ENCODE data around the gene SRPK3.
"Not testable (repeated sequence)": the region's sequence is repeated elsewhere in the genome, so short reads cannot be mapped to it uniquely, and the experiment has no call there.

SRPK3 gene

DNA sequence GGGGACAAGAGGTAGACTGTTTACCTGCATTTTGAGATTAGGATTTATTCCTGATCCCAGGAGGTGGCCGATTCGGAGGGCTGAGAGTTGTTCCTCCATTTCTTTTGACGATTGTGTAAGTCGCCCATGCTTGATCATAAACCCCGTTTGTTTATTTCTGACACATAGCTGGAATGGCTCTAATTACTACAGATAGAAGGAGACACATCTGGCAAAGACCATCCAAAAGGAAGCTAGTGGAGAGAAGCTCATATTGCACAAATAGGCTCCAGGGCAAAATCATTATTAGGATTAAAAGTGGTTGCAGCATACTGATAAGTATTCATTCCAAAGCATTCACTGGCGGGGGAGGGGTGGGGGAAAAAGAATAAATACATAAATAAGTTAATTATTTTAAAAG, 33.9 kb upstream of the SRPK3 start:
- peak; percentile 9 for DNase-seq

DNA sequence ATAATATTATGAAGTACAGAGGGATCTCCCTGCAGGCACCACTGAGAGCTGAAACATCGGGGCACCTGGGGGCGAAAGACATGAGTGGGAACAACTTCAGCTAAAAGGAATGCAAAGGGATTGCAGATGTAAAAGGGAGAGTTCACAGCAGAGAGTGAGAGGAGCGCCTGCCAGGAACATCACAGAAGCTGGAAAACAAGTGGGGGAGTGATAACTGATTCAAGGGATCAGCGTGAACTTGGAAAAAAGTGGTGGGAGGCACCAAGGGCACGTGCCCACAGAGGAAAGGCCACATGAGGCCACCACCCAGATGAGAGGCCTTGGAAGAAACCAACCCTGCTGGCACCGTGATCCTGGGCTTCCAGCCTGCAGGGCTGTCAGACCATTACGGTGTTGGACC, 31.8 kb upstream of the SRPK3 start:
- DNase-seq, result not testable (repeated sequence)

- no peak for DNase-seq
Observed at GRCh38 chrX:153750127-153750774, 30.6 kb upstream of the SRPK3 start.

DNA sequence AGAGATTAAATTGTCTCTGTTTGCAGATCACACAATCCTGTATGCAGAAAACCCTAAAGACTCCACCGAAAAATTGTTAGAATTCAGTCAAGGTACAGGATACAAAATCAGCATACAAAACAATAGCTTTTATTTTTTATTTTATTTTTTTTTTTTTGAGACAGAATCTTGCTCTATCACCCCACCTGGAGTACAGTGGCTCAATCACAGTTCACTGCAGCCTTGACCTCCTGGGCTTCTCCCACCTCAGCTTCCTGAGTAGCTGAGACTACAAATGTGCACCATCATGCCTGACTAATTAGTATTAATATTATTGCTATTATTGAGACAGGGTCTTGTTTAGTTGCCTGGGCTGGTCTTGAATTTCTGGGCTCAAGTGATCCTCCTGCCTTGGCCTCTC, 25.7 kb upstream of the SRPK3 start:
- DNase-seq, result no peak

- no peak for DNase-seq
Observed at GRCh38 chrX:153761863-153762262, 19.0 kb upstream of the SRPK3 start.

GRCh38 chrX:153762626-153763173, 18.1 kb upstream of the SRPK3 start:
- DNase-seq, result no peak

DNA sequence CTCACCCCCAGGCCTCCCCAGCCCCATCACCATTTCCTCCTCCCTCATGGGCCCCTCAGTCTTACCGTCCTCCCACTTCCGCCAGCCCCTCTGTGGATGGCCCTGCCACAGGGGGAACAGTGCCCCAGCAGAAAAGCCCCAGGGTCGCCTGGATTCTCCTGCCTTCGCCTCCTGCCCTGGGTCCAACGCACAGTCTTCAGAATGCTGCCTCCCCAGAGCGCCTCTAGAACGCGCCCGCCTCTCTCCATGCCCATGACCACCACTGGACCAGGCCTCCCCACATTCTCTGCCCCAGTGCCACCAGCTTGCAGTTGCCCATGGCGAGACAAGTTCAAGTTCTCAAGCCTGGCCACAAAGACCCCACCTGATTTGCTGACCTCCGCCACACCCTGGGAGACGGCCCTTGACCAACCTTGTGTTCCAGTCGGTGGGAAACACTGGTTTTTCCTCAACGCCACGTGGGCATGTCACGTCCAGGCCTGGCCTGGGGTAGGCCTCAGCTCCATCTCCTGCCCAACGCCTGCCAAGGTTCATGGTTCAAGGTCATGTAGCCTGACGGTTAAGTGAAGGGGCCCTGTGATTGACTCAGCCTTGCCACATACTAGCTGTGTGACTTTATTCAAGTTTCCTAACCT, 17.4 kb upstream of the SRPK3 start:
- no peak for DNase-seq

DNA sequence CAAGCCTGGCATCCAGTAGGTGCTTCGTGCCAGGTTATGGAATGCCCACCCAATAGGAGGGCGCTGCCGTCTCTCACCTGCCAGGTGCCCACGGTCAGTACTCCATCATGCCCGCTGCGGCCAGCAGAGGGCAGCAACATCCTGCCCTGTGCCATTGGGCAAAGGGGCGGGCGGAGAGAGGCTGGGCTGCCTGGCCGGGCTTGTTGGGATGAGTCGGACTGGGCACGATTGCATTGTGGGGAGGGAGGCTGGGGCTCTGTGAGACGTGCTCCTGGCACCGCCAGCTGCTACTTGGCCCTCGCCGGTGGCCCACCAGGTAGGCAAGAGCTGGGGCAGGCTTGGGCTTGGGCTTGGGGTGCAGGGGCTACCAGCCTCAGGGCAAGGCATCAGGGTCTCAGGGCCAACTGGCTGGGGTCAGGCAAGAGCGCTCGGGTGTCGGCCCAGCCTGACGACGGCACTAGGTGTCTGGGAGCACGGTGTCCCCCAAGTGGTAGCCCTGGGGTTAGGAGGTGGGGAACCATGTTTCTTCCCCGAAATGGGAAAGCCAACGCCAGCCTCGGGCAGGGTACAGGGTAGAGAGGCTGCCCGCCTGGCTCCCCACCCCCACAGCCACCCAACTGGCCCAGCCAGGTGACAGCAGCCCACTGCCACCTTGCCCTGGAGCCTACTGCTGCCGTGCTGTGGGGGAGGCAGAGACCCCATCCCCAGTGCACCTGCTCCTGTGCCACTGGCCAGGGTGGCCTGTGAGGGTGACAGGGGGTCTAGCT, 16.7 kb upstream of the SRPK3 start, which contains the start of gene PLXNB3:
Gene PLXNB3 (plus strand): TSS at position 261 of the 767 bp plus-strand sequence. CDS start 1,287 bp downstream, outside the sequence.
- DNase-seq, result peak; percentile 42

DNA sequence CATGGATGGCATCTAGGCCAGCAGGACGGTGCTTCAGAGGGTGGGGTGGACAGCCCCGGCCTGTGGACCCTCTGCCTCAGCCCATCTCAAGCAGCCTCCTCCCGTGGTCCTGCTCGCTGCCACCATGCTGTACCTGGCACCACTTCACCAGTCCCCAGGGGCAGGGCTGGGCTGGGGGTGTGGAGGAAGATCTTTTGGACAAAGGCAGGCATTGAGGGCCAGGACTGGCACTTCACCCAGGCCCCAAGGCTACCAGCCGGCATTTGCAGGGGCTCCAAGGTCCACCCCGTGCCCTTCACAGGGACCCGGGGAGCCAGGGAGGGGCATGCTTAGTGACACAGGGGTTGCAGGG, 16.1 kb upstream of the SRPK3 start:
- DNase-seq, result no peak

DNA sequence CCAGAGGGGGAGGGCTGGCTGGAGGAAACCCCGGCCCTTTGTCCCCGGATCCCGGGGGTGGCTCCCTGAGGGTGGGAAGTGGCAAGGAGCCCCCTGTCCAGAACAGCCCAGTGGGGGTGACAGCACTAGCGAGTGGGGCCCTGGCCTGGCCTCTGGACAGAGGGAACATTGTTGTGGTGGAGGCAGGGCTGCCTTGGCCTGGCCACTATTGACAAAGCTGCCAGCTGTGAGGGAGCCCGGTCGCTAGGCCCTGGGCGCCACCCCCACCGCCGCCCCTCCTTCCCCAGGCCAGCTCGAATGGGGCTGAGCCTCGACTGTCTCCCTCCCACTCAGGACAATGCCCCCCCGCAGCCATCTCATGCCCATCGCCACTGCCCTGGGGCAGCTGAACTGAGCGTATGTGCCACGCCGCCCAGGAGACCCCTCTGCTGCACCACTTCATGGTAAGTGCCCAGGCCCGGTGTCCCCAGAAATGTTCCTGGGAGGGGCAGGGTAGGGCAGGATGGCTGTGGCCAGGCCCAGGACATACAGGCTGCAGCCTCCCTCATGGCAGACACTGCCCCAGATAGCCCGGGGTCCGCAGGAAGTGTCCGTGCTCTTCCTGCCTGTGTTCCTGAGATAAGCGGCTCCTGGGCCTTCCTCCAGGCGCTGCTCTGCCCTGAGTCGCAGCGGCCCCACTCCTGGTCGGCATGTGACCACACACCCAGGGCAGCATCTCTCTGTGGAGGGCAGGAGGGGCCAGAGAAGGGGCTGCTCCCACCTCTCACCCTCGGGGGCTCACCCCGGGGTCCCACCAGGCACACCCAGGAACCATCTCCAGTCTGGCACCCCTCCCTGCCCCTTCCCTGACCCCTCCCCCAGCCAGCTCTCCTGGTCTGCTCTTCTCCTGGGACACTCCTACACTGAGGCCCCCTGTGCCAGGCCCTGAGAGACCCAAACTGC, 15.4 kb upstream of the SRPK3 start:
- no peak for DNase-seq

DNA sequence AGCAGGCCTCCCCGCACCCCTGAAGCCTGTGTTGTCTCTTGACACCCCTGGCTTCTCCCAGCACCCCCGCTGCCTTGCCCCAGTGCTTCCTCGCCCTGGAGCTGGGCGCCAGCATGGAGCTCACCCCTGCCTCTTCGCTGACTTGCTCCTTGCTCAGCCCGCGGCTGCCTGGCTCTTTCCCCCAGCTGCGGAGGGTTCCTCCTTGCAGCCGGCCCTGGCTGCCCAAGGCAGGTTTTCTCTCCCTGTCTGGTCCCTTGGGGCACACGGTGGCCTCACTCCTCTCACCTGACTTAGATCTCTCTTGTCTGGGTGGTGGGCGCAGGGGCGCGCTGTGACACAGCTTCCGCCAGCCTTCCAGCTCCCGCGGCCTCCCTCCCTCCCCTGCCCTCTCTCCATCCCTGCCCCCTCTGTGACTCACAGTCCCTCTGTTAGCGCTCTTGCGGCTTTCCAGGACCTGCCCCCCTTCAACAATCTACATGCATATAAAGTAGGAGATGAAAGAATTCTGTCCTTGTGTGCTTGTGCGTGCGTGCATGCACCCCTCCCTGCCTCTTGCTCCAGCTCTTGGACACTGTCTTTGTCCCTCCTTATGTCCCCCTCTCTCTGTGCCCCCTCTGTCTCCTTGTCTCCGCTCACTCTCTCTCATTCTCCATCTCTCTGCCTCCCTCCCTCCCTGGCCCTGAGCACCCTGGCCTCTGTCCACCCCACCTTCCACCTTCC, 14.6 kb upstream of the SRPK3 start:
- DNase-seq, result peak; percentile 52

DNA sequence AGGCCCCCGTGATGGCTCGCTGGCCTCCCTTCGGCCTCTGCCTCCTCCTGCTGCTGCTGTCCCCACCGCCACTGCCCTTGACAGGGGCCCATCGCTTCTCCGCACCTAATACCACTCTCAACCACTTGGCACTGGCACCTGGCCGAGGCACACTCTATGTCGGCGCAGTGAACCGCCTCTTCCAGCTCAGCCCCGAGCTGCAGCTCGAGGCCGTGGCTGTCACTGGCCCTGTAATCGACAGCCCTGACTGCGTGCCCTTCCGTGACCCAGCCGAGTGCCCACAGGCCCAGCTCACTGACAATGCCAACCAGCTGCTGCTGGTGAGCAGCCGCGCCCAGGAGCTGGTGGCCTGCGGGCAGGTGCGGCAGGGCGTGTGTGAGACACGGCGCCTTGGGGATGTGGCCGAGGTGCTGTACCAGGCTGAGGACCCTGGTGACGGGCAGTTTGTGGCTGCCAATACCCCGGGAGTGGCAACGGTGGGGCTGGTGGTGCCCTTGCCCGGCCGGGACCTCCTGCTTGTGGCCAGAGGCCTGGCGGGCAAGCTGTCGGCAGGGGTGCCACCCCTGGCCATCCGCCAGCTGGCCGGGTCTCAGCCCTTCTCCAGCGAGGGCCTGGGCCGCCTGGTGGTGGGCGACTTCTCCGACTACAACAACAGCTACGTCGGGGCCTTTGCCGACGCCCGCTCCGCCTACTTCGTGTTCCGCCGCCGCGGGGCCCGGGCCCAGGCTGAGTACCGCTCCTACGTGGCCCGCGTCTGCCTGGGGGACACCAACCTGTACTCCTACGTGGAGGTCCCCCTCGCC, 13.8 kb upstream of the SRPK3 start:
- DNase-seq, result no peak

GRCh38 chrX:153767674-153768055, 13.2 kb upstream of the SRPK3 start:
- no peak for DNase-seq

DNA sequence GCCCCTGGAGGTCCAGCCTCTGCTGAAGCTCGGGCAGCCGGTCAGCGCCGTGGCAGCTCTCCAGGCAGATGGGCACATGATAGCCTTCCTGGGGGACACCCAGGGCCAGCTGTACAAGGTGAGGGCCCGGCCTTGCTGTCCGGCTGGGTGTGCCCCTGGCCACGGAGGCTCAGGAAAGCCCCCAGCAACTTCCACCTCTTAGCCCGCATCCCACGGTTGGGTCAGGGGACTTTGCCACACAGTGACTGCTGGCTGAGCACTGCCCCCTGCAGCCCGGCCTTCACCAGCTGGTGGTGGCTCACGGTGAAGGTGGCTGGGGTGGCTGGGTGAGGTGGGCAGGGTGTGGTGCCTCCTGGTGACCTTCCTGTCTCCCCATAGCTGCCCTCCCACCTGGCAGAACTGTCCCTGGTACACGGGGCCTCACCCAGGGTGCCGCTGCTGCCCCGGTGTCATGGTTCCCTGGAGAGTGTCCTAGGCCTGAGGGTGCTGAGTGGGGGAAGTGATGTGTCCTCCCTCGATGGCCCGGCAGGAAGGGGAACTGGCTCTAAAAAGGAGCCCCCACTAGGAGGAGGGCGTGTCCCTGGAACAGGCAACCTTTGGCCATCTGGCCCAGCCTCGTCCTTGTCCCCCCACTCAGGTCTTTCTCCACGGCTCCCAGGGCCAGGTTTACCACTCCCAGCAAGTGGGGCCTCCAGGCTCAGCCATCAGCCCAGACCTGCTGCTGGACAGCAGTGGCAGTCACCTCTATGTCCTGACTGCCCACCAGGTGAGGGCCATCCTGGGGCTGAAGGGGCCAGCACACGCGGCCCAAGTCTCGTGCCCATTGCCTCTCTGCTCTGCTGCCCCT, 12.3 kb upstream of the SRPK3 start:
- no peak for DNase-seq

- no peak for DNase-seq
Observed at GRCh38 chrX:153769158-153769864, 11.5 kb upstream of the SRPK3 start.

- DNase-seq, result no peak
Observed at GRCh38 chrX:153769865-153770600, 10.8 kb upstream of the SRPK3 start.

DNA sequence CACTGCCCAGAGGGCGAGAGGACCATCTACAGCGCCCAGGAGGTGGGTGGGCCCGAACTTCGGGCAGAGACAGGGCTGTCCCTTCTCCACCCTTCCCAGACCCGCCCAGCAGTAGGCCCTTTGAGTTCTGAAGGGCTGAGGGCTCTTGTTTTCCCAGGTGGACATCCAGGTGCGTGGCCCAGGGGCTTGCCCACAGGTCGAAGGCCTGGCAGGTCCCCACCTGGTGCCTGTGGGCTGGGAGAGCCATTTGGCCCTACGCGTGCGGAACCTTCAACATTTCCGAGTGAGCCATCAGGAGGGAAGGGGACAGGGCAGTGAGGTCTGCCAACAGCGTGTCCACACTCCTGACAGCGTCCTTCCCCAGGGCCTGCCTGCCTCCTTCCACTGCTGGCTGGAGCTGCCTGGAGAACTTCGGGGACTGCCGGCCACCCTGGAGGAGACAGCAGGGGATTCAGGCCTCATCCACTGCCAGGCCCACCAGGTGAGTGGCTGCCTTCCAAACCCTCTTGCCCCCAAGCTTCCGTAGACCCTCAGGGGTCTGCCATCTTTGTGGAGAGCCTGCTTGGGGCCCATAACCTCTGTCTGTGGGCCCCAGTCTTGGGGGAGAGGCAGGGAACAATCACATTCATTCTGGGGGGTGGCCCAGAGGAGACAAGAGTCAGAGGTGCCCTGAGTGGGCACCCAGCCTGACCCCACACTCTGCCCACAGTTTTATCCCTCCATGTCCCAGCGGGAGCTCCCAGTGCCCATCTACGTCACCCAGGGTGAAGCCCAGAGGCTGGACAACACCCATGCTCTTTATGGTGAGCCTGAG, 10.0 kb upstream of the SRPK3 start:
- no peak for DNase-seq
